Measurements from ENCODE around the gene USP13.

The USP13 gene

GRCh38 chr3:179653096-179653797 is 407 bp downstream of the USP13 start:
- peak overlapping the region; percentile 72 for H3K4me3 ChIP-seq (ENCODE audit: low read depth, low read length)
- DNase-seq (ENCODE audit: low read depth) = peak; percentile 87
- peak; percentile 65 for TF ChIP-seq MYC (IDR thresholded peaks at IDR 0.05; ENCODE audit: low read depth, low read length)
- TF ChIP-seq POLR2A (IDR thresholded peaks at IDR 0.05; ENCODE audit: extremely low read depth, insufficient read length) = peak; percentile 33
- no peak for TF ChIP-seq CTCF (IDR thresholded peaks at IDR 0.05; ENCODE audit: low read depth, low read length)
- peak; percentile 70 for TF ChIP-seq MAX (IDR thresholded peaks at IDR 0.05; ENCODE audit: low read depth, low read length)

DNA sequence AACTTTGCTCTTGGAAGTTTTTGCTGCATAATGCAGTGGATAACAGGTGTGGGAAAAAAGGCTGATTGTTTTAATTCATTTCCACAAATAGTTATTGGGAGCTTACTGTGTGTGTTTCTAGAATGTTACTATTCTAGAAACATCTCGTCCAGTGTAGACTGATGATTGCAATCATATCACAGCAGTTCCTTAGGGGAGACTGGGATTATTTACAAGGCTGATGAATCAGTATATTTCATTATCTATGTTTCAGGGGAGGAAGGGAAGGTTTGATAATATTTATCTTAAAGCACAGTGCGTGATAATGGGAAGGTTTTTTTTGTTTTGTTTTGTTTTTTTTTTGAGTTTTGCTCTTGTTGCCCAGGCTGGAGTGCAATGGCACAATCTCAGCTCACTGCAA is 2.4 kb downstream of the USP13 start:
- no peak for TF ChIP-seq POLR2A (IDR thresholded peaks at IDR 0.05; ENCODE audit: extremely low read depth, insufficient read length)
- no peak overlapping the region for H3K4me3 ChIP-seq (ENCODE audit: low read depth, low read length)
- no peak for DNase-seq (ENCODE audit: low read depth)

GRCh38 chr3:179658606-179659005 is 5.8 kb downstream of the USP13 start:
- no peak overlapping the region for H3K4me3 ChIP-seq (ENCODE audit: low read depth, low read length)
- TF ChIP-seq MYC (IDR thresholded peaks at IDR 0.05; ENCODE audit: low read depth, low read length) (no peak), POLR2A (IDR thresholded peaks at IDR 0.05; ENCODE audit: extremely low read depth, insufficient read length) (no peak), CTCF (IDR thresholded peaks at IDR 0.05; ENCODE audit: low read depth, low read length) (no peak), MAX (IDR thresholded peaks at IDR 0.05; ENCODE audit: low read depth, low read length) (no peak)
- DNase-seq (ENCODE audit: low read depth) = no peak

- no peak overlapping the region for H3K4me3 ChIP-seq (ENCODE audit: low read depth, low read length)
- no peak for TF ChIP-seq POLR2A (IDR thresholded peaks at IDR 0.05; ENCODE audit: extremely low read depth, insufficient read length)
- no peak for TF ChIP-seq MAX (IDR thresholded peaks at IDR 0.05; ENCODE audit: low read depth, low read length)
- TF ChIP-seq CTCF (IDR thresholded peaks at IDR 0.05; ENCODE audit: low read depth, low read length) = no peak
- TF ChIP-seq MYC (IDR thresholded peaks at IDR 0.05; ENCODE audit: low read depth, low read length) = no peak
- no peak for DNase-seq (ENCODE audit: low read depth)
Measured at GRCh38 chr3:179660872-179661271, 8.0 kb downstream of the USP13 start.

DNA sequence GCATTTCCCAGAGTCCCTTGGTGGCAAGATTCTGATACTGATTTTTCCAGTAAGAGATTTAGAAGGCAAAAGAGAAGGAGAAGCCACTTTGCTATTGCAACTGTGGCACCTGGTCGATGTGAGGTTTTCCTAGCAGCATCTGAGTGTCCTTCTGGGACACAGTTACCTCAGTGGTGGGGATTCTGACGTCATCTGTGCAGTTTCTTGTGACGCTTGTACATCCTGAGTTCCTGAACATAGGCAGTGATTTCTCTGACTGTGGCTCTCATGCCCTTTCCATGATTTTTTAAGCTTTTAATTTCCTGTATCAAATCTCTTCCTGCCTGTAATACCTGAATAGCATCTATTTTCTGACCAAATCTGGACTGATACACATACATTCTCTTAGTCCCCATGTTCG is 8.9 kb downstream of the USP13 start:
- no peak overlapping the region for H3K4me3 ChIP-seq (ENCODE audit: low read depth, low read length)
- no peak for TF ChIP-seq MAX (IDR thresholded peaks at IDR 0.05; ENCODE audit: low read depth, low read length)
- no peak for TF ChIP-seq POLR2A (IDR thresholded peaks at IDR 0.05; ENCODE audit: extremely low read depth, insufficient read length)
- no peak for TF ChIP-seq CTCF (IDR thresholded peaks at IDR 0.05; ENCODE audit: low read depth, low read length)
- no peak for TF ChIP-seq MYC (IDR thresholded peaks at IDR 0.05; ENCODE audit: low read depth, low read length)
- no peak for DNase-seq (ENCODE audit: low read depth)

DNA sequence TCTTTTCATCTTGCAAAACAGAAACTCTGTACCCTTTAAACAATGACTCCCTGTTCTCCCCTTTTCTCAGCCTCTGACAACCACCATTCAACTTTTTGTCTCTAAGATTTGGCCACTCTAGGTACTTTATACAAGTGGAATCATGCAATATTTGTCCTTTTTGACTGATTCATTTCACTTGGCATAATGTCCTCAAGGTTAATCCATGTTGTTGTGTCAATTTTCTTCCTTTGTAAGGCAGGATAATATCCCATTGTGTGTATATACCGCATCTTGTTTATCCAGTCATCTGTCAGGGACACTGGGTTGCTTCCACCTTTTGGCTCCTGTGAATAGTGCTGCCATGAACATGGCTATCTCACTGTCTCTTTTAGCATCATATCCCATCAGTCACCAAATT is 10.3 kb downstream of the USP13 start:
- H3K4me3 ChIP-seq (ENCODE audit: low read depth, low read length) = no peak overlapping the region
- DNase-seq (ENCODE audit: low read depth) = no peak
- no peak for TF ChIP-seq POLR2A (IDR thresholded peaks at IDR 0.05; ENCODE audit: extremely low read depth, insufficient read length)
- no peak for TF ChIP-seq MYC (IDR thresholded peaks at IDR 0.05; ENCODE audit: low read depth, low read length)
- no peak for TF ChIP-seq CTCF (IDR thresholded peaks at IDR 0.05; ENCODE audit: low read depth, low read length)
- no peak for TF ChIP-seq MAX (IDR thresholded peaks at IDR 0.05; ENCODE audit: low read depth, low read length)

Data from NB4 (cell line).